SU-DHL-6 (cell line): ENCODE measurements around the gene TTC27.

Source experiments
- H2AFZ ChIP-seq: fragments of 200-600 bp; sonication (generic); 2 replicates; pipeline ENCODE4 v1.6.1; 2014; ENCODE audit warnings: low read depth, mild to moderate bottlenecking, moderate library complexity, mixed read lengths, antibody characterized with exemption, low read length; ENCODE audit not compliant: severe bottlenecking
- H3F3A ChIP-seq: fragments of 200-600 bp; shearing (Covaris generic); 2 replicates; pipeline ENCODE4 v1.6.0; 2016; ENCODE audit warnings: antibody characterized with exemption, mild to moderate bottlenecking; ENCODE audit not compliant: insufficient read depth
- H3K27ac ChIP-seq: fragments of 200-600 bp; sonication (generic); 2 replicates; pipeline ENCODE4 v1.5.1; 2016; ENCODE audit warnings: low read depth, mild to moderate bottlenecking, low read length, moderate library complexity, mixed read lengths
- H3K27me3 ChIP-seq: fragments of 200-600 bp; sonication (generic), shearing (Covaris generic); 2 replicates; pipeline ENCODE4 v1.6.0; 2014; ENCODE audit warnings: mild to moderate bottlenecking, low read length
- H3K36me3 ChIP-seq: fragments of 200-600 bp; sonication (generic); 2 replicates; pipeline ENCODE4 v1.6.1; 2014; ENCODE audit warnings: mild to moderate bottlenecking, low read length, mixed read lengths
- H3K4me2 ChIP-seq: fragments of 300-600, 200-600 bp; shearing (Covaris generic), sonication (generic); 2 replicates; pipeline ENCODE4 v1.6.0; 2014; ENCODE audit warnings: low read length, low read depth, mild to moderate bottlenecking; ENCODE audit not compliant: poor library complexity, severe bottlenecking
- H3K4me3 ChIP-seq: fragments of 200-600 bp; sonication (generic); 2 replicates; pipeline ENCODE4 v1.5.1; 2014; ENCODE audit warnings: antibody characterized with exemption, low read length, mild to moderate bottlenecking, mixed read lengths; ENCODE audit not compliant: insufficient read depth, poor library complexity, severe bottlenecking
- H3K79me2 ChIP-seq: fragments of 200-600 bp; sonication (generic); 2 replicates; pipeline ENCODE4 v1.6.1; 2014; ENCODE audit warnings: mild to moderate bottlenecking, low read length, moderate library complexity; ENCODE audit not compliant: insufficient read depth
- H3K9ac ChIP-seq: fragments of 200-600 bp; sonication (generic); 2 replicates; pipeline ENCODE4 v1.7.0; 2014; ENCODE audit warnings: mild to moderate bottlenecking, low read length
- H3K9me2 ChIP-seq: fragments of 200-600 bp; sonication (generic); replicated peaks from 2 replicates; pipeline ENCODE4 v1.6.1; 2014; ENCODE audit warnings: low read length; ENCODE audit not compliant: insufficient read depth
- H3K9me3 ChIP-seq: fragments of 200-600 bp; sonication (generic); 2 replicates; pipeline ENCODE4 v1.6.1; 2014; ENCODE audit warnings: low read length, mixed read lengths; ENCODE audit not compliant: insufficient read depth
- H4K20me1 ChIP-seq: fragments of 200-600 bp; sonication (generic); 2 replicates; pipeline ENCODE4 v1.6.1; 2014; ENCODE audit warnings: low read depth, mild to moderate bottlenecking, antibody characterized with exemption, low read length, moderate library complexity, mixed read lengths
- EZH2phosphoT487 ChIP-seq: fragments of 200-600 bp; sonication (generic), shearing (Covaris generic); conservative IDR thresholded peaks from 2 replicates; pipeline ENCODE4 v1.6.1; 2018; ENCODE audit warnings: mild to moderate bottlenecking, antibody characterized with exemption, low read length, moderate library complexity, mixed read lengths
- TF ChIP-seq, protein P1 (sequence below): fragments of 200-600 bp; sonication (generic); IDR thresholded peaks from one replicate; pipeline ENCODE4 v1.5.1; 2017; ENCODE audit warnings: antibody characterized with exemption, mild to moderate bottlenecking, low read length, moderate library complexity; ENCODE audit not compliant: insufficient read depth, poor library complexity, severe bottlenecking

TTC27 gene

DNA sequence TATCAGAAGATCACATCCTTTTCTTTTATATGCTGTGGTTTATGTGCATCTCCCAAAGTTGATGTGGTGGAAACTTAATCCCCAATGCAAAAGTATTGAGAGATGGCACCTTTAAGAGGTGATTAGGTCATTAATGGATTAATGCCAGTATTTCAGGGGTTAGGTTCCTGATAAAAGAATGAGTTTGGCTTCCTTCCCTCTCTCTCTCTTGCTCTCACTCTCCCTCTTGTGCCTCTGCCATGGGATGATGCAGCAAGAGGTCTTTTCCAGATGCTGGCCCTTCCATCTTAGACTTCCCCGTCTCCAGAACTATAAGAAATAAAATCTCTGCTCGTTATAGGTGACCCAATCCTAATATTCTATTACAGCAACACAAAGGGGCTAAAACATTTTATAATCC is 85.0 kb downstream of the TTC27 start:
- TF ChIP-seq, protein P1, sequence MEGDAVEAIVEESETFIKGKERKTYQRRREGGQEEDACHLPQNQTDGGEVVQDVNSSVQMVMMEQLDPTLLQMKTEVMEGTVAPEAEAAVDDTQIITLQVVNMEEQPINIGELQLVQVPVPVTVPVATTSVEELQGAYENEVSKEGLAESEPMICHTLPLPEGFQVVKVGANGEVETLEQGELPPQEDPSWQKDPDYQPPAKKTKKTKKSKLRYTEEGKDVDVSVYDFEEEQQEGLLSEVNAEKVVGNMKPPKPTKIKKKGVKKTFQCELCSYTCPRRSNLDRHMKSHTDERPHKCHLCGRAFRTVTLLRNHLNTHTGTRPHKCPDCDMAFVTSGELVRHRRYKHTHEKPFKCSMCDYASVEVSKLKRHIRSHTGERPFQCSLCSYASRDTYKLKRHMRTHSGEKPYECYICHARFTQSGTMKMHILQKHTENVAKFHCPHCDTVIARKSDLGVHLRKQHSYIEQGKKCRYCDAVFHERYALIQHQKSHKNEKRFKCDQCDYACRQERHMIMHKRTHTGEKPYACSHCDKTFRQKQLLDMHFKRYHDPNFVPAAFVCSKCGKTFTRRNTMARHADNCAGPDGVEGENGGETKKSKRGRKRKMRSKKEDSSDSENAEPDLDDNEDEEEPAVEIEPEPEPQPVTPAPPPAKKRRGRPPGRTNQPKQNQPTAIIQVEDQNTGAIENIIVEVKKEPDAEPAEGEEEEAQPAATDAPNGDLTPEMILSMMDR: no peak
- no peak for TF ChIP-seq EZH2phosphoT487
- no peak overlapping the region for H3K4me2 ChIP-seq
- no peak overlapping the region for H3K4me3 ChIP-seq
- H3K9me3 ChIP-seq: no peaks in the 10 kb centered on the region
- H2AFZ ChIP-seq: no peak overlapping the region
- H3K79me2 ChIP-seq: no peaks in the 10 kb centered on the region
- no peaks in the 10 kb centered on the region for H3K27me3 ChIP-seq
- peaks cover 2% of the 10 kb centered on the region; the same call in 1 of the 2 replicates for H3K36me3 ChIP-seq
- H3K27ac ChIP-seq: no peak overlapping the region
- H4K20me1 ChIP-seq: no peaks in the 10 kb centered on the region
- no peaks in the 10 kb centered on the region for H3F3A ChIP-seq
- H3K9me2 ChIP-seq: no peaks in the 10 kb centered on the region
- no peak overlapping the region for H3K9ac ChIP-seq

DNA sequence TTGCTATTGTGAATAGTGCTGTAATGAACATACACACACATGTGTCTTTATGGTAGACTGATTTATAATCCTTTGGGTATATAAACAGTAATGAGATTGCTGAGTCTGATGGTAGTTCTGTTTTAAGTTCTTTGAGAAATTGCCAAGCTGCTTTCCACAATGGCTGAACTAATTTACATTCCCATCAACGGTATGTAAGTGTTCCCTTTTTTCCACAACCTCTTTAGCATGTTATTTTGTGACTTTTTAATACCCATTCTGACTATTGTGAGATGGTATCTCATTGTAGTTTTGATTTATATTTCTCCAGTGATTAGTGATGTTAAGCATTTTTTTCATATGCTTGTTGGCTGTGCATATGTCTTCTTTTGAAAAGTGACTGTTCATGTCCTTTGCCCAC is 86.7 kb downstream of the TTC27 start:
- no peak overlapping the region for H2AFZ ChIP-seq
- H3K9me2 ChIP-seq: no peaks in the 10 kb centered on the region
- no peak overlapping the region for H3K4me2 ChIP-seq
- H3K79me2 ChIP-seq: no peaks in the 10 kb centered on the region
- H3K4me3 ChIP-seq: no peak overlapping the region
- TF ChIP-seq EZH2phosphoT487: no peak
- H3K9me3 ChIP-seq: no peaks in the 10 kb centered on the region
- no peak overlapping the region for H3K9ac ChIP-seq
- no peaks in the 10 kb centered on the region for H3F3A ChIP-seq
- no peak overlapping the region for H3K27ac ChIP-seq
- peaks cover 2% of the 10 kb centered on the region; the same call in 1 of the 2 replicates for H3K36me3 ChIP-seq
- no peaks in the 10 kb centered on the region for H3K27me3 ChIP-seq
- H4K20me1 ChIP-seq: no peaks in the 10 kb centered on the region

DNA sequence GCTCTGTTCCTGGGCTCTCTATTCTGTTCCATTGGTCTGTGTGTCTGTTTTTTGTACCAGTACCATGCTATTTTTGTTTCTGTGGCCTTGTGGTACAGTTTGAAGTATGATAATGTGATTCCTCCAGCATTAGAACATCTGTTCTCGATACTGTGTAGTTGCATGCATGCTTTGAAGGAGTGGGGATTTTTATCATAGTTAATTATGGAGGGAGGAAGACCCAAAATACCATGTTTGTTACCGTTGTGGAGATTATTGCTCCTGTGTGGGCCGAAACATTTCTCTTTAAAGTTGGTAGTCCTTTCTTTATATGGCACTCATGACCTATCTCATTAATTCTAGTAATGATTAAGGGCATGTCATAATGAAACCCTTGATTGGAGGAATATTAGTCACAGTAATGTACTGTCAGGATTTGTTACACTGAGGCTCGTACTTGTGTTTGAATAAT is 87.6 kb downstream of the TTC27 start:
- Histone ChIP-seq H3K9me2 (no peaks in the 10 kb centered on the region), H3F3A (no peaks in the 10 kb centered on the region), H3K9ac (no peak overlapping the region), H3K9me3 (no peaks in the 10 kb centered on the region), H3K4me3 (no peak overlapping the region), H3K36me3 (peaks cover 2% of the 10 kb centered on the region; the same call in 1 of the 2 replicates), H3K27me3 (no peaks in the 10 kb centered on the region), H3K27ac (no peak overlapping the region), H3K4me2 (no peak overlapping the region), H3K79me2 (no peaks in the 10 kb centered on the region), H4K20me1 (no peaks in the 10 kb centered on the region), H2AFZ (no peak overlapping the region)
- TF ChIP-seq, protein P1: no peak
- TF ChIP-seq EZH2phosphoT487: no peak

DNA sequence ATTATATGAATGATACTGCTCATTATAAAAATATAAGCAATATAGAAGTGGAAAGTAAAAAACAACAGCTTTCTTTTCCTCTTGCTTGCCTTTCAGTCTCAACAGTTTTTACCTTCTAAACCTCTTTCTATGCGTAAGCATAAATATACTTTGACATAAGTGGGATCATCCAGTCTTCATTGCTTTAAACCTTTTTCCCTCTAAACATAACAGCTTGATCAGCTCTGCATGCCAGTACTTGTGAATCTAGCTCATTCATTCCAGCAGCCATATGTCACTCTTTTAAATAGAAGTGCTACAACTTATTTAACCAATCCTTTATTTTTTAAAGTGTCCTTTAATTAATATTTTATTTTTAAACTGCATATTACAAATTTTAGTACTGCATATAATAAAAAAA is 88.1 kb downstream of the TTC27 start:
- Histone ChIP-seq H2AFZ (no peak overlapping the region), H3K9me3 (no peaks in the 10 kb centered on the region), H3K79me2 (no peaks in the 10 kb centered on the region), H4K20me1 (no peaks in the 10 kb centered on the region), H3K36me3 (peaks cover 2% of the 10 kb centered on the region; the same call in 1 of the 2 replicates), H3K9me2 (no peaks in the 10 kb centered on the region), H3K27me3 (no peaks in the 10 kb centered on the region), H3K27ac (no peak overlapping the region), H3K9ac (no peak overlapping the region), H3F3A (no peaks in the 10 kb centered on the region), H3K4me2 (no peak overlapping the region), H3K4me3 (no peak overlapping the region)
- TF ChIP-seq, protein P1: no peak
- TF ChIP-seq EZH2phosphoT487: no peak
